RKO (cell line): ENCODE data around the gene RALGAPA2.
A peak's percentile ranks its signal among the peaks of the same experiment; 100 is the strongest.

ENCODE experiments used
- DNase-seq: peaks from one replicate; pipeline ENCODE4 v3.0.0-alpha.2; 2016; ENCODE audit warnings: low spot score

Gene RALGAPA2

DNA sequence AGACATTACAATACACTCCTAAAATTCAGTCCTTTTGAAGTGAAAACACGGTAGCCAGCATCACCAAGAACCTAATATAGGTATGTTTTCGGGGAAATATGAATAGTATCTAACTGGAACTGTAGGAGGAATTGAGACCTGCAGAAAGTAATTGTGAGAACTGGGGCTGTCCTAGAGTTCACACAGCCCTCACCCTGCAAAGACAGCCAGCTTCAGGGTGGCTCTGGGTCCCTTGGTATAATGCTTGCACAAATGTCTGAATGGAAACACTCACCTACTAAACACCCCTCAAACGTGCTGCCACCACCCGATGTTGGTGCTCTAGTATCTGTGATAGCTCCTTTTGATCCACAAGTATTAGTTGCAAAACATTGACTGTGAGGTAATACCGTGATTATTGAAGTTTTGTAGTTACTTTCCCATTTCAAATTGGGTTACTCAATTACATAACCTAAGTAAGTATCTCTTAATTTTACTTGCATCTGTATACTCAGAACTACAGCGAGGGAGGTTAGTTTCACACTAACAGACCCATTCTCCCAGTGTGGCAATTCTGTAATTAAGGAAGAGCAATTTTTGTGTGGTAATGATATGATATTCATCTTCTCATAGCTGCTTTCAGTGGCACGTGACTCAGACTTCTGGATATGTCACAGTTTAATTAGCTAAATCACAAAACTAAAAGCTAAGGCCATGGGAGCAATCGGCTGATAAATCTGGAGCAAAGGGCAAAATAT, 215.0 kb downstream of the RALGAPA2 start:
- no peak for DNase-seq

- DNase-seq, result no peak
Measured at GRCh38 chr20:20495729-20496503, 216.5 kb downstream of the RALGAPA2 start.

GRCh38 chr20:20493701-20494100, 218.7 kb downstream of the RALGAPA2 start:
- no peak for DNase-seq

DNA sequence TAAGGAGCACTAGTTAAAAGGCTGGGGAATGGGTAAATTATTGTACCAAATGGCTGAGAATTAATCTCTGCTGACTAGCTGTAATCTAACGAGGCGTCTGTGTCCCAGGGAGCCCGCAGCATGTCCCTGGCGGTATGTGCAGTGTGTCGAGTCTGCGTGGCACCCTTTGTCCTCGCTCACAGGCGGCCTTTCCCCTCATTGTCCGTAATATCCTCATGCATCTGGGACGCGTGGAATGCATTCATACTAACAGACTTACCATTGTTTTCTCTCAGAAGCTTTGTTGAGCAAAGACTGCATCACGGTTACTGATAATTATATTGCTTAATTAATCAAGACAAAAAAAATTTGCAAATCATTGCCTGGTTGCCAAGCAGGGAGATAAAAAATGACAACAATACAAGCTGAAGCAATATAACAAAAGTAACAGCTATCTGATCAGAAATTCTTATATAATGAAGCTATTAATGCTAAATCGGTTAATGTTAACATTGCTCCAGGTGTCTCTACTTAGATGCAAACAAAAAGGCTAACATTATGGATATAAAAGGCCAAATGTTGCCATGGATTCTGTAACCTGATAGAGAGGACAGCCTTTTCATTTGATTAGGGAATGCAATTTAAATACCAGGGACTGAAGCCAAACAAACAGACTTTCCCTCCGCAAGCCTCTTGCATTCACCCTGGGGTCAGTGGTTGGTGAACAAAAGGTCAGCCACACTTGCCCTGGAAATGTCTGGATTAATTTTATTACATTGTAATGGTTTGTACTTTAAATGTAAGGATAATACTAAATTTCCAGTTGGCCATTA, 219.7 kb downstream of the RALGAPA2 start:
- DNase-seq, result no peak

DNA sequence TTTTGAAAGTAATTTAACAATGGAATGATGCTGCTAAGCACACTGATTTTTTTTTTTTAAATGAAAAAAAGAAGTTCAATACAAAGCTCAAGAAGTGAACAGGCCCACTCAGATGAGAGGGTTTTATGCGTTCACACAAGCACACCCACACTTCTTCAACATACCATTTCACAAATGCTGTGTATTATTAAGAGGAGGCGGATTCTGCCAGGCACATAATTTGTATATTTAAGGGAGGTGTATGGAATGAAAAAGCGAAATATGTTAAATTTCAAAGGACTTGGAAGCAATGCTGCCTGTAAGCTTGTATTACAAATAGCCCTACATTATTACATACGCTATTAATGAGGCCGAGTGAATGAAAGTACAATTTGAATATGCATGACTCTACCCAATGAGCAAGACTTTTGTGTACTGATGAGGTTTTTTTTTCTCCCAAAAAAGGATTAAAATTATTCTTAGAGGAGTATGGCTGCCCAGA, 220.6 kb downstream of the RALGAPA2 start:
- no peak for DNase-seq

DNA sequence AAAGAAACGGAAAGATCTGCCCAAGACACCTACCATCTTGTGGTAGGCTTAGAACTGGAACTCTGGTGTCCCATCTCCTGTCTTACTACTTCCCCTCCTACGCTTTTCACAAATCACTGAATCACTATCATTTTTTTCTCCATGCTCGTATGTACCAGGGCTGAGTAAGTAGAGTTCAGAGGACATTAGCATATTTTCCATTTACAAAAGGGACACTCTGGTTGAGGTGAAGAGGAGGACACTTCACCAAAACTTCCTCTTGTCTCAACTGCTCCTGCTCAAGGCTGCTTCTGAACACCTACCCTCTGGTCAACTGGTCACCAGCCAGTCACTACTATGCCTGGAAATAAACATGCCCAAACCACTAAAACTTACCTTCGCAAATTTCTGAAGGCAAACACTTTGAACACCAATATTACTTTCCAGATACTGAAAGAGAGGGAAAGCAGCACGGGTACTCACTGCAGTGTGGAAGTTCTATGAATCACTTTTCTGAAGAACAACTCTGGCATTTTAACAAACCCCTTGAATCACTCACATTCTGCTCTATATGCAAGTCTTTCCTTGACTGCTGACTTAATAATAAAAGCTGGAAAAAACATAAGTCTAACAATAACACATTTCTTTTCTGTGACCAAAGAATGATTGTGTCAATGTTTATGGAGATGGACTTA, 221.2 kb downstream of the RALGAPA2 start:
- DNase-seq, result peak; percentile 4

- DNase-seq, result no peak
Measured at GRCh38 chr20:20490673-20491072, 221.8 kb downstream of the RALGAPA2 start.

DNA sequence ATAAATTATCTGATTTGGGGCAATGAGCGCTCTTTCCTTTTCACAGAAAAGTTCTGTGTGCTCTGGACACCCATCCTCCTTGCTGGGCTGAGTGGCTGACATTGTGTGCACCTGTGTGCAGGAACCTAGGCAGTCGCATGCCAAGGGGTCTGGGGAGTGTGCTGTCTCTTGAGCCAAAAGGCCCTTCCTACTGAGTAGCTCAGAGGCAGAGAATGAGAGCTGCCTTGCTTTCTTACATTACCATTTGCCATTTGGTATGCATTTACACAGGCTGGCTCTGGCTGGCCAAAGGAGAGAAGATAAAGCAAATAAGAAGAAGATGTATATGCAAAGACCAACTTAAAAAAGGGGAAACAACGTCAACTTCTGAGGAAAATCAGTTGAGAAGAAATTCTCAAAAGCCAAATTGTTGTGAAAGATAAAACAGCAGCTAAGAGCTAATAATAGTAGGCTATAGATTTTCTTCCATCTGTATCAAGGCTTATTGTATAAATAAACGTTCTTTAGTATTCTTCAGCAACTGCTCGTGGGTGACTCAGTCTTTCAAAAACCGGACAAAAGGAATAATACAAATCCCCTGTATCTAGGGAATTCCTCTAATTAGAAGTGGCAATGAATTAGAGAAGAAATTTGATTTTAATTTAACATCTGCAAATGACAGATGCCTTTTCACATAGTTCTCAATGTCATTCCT, 222.6 kb downstream of the RALGAPA2 start:
- DNase-seq, result no peak

DNA sequence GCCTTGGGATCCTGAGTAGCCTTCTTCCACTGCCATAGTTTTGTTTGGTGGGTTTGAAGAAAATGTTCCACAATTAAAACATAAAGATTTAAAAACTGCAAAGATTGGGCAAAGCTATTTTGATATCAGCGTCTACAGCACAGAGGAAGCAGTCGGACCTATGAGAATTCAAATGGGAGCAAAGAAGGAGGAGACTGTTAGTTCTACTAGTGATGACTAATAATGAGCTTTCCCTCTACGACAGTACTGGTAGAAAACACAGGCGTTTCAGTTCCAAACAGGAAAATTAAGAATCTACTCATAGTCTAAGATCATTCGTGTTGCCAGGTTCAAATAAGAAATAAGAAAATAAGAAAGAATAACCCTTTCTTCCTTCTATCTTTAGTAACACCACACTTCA, 223.4 kb downstream of the RALGAPA2 start:
- DNase-seq, result peak; percentile 14

DNA sequence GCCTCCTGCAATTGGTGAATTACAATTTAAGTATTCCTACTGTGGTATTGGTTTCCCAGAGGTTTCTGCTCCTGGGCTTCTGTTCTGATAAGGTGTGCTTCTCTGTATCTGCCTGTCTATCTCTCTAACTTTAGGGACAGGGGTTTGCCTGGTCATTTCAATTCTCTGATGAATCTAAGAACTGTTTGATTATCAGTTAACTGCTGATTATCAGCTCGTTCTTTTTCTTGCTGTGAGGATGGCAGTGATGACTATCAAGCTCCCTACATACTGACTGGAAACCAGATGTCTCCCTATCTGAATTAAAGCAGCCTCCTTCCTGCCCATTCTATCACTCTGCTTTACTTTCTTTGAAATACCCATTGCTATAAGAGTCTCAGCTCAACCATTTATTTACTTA, 224.1 kb downstream of the RALGAPA2 start:
- DNase-seq, result no peak

DNA sequence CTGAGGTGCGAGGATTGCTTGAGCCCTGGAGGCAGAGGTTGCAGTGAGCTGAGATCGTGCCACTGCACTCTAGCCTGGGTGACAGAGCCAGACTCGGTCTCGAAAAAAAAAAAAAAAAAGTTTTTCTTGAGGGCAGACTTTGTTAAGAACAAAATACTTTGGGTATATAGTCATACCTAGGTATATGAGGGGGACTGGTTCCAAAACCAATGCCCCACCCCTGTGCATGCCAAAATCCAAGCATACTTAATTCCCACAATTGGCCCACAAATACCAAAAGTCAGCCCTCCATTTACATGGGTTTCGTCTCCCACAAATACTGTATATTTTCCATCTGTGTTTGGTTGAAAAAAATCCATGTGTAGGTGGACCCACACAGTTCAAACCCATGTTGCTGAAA, 224.6 kb downstream of the RALGAPA2 start:
- no peak for DNase-seq

GRCh38 chr20:20483328-20483727, 229.1 kb downstream of the RALGAPA2 start:
- DNase-seq, result no peak

DNA sequence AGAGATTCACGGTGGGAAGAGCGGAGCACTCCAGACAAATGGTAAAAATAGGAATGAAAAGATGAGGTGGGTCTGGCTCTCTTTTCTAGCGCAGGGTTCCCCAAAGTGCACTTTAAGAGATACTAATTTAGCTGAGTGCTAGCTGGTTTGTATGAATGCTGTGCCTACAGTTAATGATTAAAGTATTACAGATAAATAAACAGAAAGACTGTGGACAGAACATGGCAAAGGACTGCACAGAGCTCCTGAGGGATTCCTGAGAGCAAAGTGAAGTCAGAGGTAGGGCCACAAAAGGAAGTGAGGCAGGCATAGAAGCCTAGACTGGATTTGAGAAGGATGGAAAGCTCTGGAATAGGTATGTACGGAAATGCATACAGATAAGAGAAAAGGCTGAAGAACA, 230.0 kb downstream of the RALGAPA2 start:
- DNase-seq, result no peak

- peak; percentile 75 for DNase-seq
Measured at GRCh38 chr20:20480689-20481088, 231.8 kb downstream of the RALGAPA2 start.

DNA sequence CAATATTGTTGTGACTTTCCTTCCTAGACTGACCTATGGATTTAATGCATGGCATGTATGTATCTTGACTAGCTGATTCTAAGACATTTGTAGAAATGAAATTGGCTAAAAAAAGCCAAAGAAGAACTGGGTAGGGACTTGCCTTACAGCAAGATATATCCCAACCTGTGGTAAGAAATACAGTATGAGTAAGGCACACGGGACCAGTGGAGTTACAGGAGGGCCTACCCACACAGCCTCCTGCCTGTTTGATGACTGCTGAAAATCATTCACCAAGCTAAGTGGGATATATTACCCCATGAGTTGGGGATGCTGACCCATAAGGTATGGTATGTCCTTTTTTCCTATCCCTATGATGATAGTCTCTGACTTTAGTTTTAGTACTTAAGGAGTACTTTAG, 232.3 kb downstream of the RALGAPA2 start:
- no peak for DNase-seq

GRCh38 chr20:20477444-20478041, 234.9 kb downstream of the RALGAPA2 start:
- no peak for DNase-seq

DNA sequence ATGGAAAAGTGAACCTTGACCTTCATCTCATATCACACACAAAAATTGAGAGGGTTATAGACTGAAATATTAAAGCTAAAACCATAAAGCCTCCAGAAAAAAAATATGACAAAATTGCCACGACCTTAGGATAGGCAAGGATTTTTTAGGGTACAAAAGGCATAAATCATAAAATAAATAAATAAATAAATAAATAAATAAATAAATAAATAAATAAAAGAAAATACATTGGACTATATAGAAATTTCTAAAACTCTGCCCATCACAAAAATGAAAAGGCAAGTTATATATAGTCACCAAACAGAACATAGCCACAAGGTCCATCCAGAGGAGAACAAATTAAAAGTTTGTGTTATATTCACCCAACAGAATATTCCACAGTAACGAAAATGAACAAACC, 235.9 kb downstream of the RALGAPA2 start:
- no peak for DNase-seq

DNA sequence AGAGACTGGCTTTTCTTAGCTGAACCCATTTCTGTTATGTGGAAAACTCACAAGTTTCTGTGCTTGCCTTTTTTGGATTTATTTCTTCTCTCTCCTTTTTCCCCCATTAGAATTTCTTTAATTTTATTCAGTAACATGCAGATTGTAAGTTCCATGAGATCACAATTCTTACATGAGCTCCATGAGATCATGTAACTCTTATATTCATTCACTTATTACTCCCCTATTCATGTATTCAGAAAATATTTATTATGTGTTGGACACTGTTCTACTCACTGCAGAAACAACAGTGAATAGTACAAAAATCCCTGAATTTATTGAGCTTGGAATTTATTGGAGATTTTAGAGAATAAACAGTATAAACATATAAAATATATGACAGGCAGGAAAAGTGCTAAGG, 238.8 kb downstream of the RALGAPA2 start:
- DNase-seq, result no peak

- DNase-seq, result no peak
Measured at GRCh38 chr20:20472684-20473274, 239.7 kb downstream of the RALGAPA2 start.

DNA sequence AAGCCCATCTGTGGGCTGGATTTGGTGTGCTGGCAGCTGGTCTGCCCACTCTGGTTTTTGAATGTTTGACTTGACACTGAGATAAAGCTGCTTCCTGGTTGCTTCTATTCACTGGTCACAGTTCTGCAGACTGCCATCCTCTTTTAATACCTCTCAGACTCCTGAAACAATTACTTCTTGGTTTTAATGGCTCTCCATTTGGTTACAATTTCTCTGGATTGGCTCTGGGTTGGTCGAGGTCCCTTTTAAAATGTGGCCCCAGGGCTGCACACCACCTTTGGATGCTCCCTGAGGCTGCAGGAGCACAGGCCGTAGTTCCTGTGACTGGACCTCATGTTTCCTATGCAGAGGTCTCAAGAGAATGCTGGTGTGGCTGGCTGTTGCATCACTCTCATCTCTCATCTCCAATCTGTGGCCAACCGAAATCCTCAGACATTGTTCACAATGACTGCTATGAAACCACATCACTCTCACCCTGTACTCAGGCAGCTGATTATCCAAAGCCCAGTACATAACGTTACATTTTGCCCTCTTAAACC, 246.0 kb downstream of the RALGAPA2 start:
- no peak for DNase-seq
